Osteocyte (in vitro differentiated cells): ENCODE data around the gene SLC1A4. TPM values are rescaled to one million over a fixed set of nuclear protein-coding genes. Genes with fewer than 3 reads are reported as not detected.

Experiments
- DNase-seq: peaks from one replicate; pipeline ENCODE4 v3.0.0; 2021; ENCODE audit warnings: mixed read lengths; ENCODE audit not compliant: unreplicated experiment; ENCODE audit errors: extremely low spot score
- H3K27ac Mint-ChIP-seq: one replicate; pipeline ENCODE4 v1.8.0; 2021; ENCODE audit warnings: mild to moderate bottlenecking, mixed read lengths; ENCODE audit not compliant: unreplicated experiment
- H3K27me3 Mint-ChIP-seq: one replicate; pipeline ENCODE4 v1.8.0; 2021; ENCODE audit warnings: mixed read lengths; ENCODE audit not compliant: unreplicated experiment
- H3K36me3 Mint-ChIP-seq: one replicate; pipeline ENCODE4 v1.8.0; 2021; ENCODE audit warnings: mixed read lengths; ENCODE audit not compliant: unreplicated experiment
- H3K4me1 Mint-ChIP-seq: one replicate; pipeline ENCODE4 v1.8.0; 2021; ENCODE audit warnings: mixed read lengths; ENCODE audit not compliant: unreplicated experiment
- H3K4me3 Mint-ChIP-seq: one replicate; pipeline ENCODE4 v1.8.0; 2021; ENCODE audit warnings: mild to moderate bottlenecking, moderate library complexity, mixed read lengths; ENCODE audit not compliant: unreplicated experiment
- H3K9me3 Mint-ChIP-seq: one replicate; pipeline ENCODE4 v1.8.0; 2021; ENCODE audit warnings: mixed read lengths; ENCODE audit not compliant: unreplicated experiment
- total RNA-seq: library from RNA; stranded (reverse); gene quantifications from 2 replicates; pipeline ENCODE4 v1.2.1, GENCODE V29; 2021
- TF ChIP-seq, protein P1 (sequence below): fragments of 200-600 bp; sonication (generic); IDR thresholded peaks from 2 replicates; pipeline ENCODE4 v1.5.0; 2021; ENCODE audit warnings: antibody characterized with exemption, mild to moderate bottlenecking, moderate library complexity

Gene SLC1A4
- total RNA-seq, 1 donor from 2014 or later = 78.7 TPM

GRCh38 chr2:65035351-65035943, 46.2 kb downstream of the SLC1A4 start:
- H3K9me3 Mint-ChIP-seq = no peaks in the 10 kb centered on the region
- H3K4me1 Mint-ChIP-seq = peaks cover 4% of the 10 kb centered on the region
- no peak overlapping the region for H3K4me3 Mint-ChIP-seq
- DNase-seq = no peak
- TF ChIP-seq, protein P1, sequence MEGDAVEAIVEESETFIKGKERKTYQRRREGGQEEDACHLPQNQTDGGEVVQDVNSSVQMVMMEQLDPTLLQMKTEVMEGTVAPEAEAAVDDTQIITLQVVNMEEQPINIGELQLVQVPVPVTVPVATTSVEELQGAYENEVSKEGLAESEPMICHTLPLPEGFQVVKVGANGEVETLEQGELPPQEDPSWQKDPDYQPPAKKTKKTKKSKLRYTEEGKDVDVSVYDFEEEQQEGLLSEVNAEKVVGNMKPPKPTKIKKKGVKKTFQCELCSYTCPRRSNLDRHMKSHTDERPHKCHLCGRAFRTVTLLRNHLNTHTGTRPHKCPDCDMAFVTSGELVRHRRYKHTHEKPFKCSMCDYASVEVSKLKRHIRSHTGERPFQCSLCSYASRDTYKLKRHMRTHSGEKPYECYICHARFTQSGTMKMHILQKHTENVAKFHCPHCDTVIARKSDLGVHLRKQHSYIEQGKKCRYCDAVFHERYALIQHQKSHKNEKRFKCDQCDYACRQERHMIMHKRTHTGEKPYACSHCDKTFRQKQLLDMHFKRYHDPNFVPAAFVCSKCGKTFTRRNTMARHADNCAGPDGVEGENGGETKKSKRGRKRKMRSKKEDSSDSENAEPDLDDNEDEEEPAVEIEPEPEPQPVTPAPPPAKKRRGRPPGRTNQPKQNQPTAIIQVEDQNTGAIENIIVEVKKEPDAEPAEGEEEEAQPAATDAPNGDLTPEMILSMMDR = no peak
- H3K36me3 Mint-ChIP-seq = no peaks in the 10 kb centered on the region
- H3K27me3 Mint-ChIP-seq = no peaks in the 10 kb centered on the region
- no peak overlapping the region for H3K27ac Mint-ChIP-seq

GRCh38 chr2:65037178-65037577, 48.0 kb downstream of the SLC1A4 start:
- H3K4me3 Mint-ChIP-seq = no peak overlapping the region
- H3K4me1 Mint-ChIP-seq = peaks cover 8% of the 10 kb centered on the region
- H3K9me3 Mint-ChIP-seq = no peaks in the 10 kb centered on the region
- H3K27me3 Mint-ChIP-seq = no peaks in the 10 kb centered on the region
- TF ChIP-seq, protein P1 = no peak
- no peak overlapping the region for H3K27ac Mint-ChIP-seq
- DNase-seq = no peak
- no peaks in the 10 kb centered on the region for H3K36me3 Mint-ChIP-seq

DNA sequence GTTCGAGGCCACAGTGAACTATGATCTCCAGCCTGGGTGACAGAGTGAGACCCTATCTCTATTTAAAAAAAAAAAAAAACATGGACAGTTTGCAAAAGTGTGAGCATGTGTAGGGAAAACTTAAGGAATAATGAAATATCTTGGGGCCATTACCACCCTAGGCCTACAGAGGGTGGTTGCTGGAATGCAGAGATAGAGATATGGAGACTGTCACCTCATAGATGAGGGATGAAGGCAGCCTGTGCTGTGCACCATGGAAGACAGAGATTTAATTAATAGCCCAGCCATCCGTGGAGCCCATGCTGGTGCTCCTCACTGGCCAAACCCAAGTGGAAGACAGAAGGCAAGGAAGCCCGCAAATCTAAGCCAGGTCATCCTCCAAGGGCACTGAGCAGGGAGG, 50.4 kb downstream of the SLC1A4 start:
- peaks cover 26% of the 10 kb centered on the region for H3K4me1 Mint-ChIP-seq
- no peaks in the 10 kb centered on the region for H3K9me3 Mint-ChIP-seq
- no peak overlapping the region for H3K4me3 Mint-ChIP-seq
- no peaks in the 10 kb centered on the region for H3K27me3 Mint-ChIP-seq
- TF ChIP-seq, protein P1 = no peak
- H3K27ac Mint-ChIP-seq = no peak overlapping the region
- no peaks in the 10 kb centered on the region for H3K36me3 Mint-ChIP-seq
- DNase-seq = no peak

GRCh38 chr2:65040400-65041261, 51.4 kb downstream of the SLC1A4 start:
- H3K36me3 Mint-ChIP-seq = no peaks in the 10 kb centered on the region
- no peak overlapping the region for H3K27ac Mint-ChIP-seq
- H3K4me3 Mint-ChIP-seq = peak overlapping the region; percentile 68
- peak; percentile 91 for DNase-seq
- H3K27me3 Mint-ChIP-seq = no peaks in the 10 kb centered on the region
- H3K4me1 Mint-ChIP-seq = peaks cover 35% of the 10 kb centered on the region
- no peaks in the 10 kb centered on the region for H3K9me3 Mint-ChIP-seq
- TF ChIP-seq, protein P1 = peak; percentile 95

- H3K9me3 Mint-ChIP-seq = peaks cover 2% of the 10 kb centered on the region
- peak overlapping the region; percentile 68 for H3K27ac Mint-ChIP-seq
- no peak overlapping the region for H3K4me3 Mint-ChIP-seq
- H3K27me3 Mint-ChIP-seq = no peaks in the 10 kb centered on the region
- H3K36me3 Mint-ChIP-seq = no peaks in the 10 kb centered on the region
- no peak for DNase-seq
- peaks cover 44% of the 10 kb centered on the region for H3K4me1 Mint-ChIP-seq
- TF ChIP-seq, protein P1 = no peak
Observed at GRCh38 chr2:65043001-65043400, 53.8 kb downstream of the SLC1A4 start.
